PC-3 (cell line): ENCODE measurements around the gene ITGB3. TPM values are rescaled to one million over a fixed set of nuclear protein-coding genes. Genes with fewer than 3 reads are reported as not detected.

Experiments used
- ATAC-seq: fragments of 200-7000 bp; cut with Tn5 transposase; 2 replicates; pipeline ENCODE4 v1.9.1; 2020; ENCODE audit warnings: mild to moderate bottlenecking, moderate library complexity
- BruUV-seq: library from RNA; stranded (reverse); fragments of 400-500 nt; replicated peaks from 2 replicates; lab custom pipeline; 2021; lab: Mats Ljungman, UMichigan
- CTCF ChIA-PET: fragments of 300-600 bp; sonication (Branson Sonifier 250); formaldehyde crosslinking; loops from one replicate; lab custom pipeline; 2022; ENCODE audit warnings: antibody characterized with exemption; lab: Charles Lee
- POLR2A ChIA-PET: fragments of 300-600 bp; sonication (Branson Sonifier 250); formaldehyde crosslinking; loops from one replicate; lab custom pipeline; 2022; ENCODE audit warnings: antibody characterized with exemption; ENCODE audit not compliant: unreplicated experiment; lab: Charles Lee
- DNase-seq: peaks from one replicate; pipeline ENCODE4 v3.0.0-alpha.2; 2015
- H2AFZ ChIP-seq: fragments of 300-600 bp; sonication (generic); 2 replicates; pipeline ENCODE4 v1.6.0; 2016; ENCODE audit warnings: antibody characterized with exemption, low read length
- H3F3A ChIP-seq: fragments of 300-600 bp; sonication (generic); one replicate; pipeline ENCODE4 v1.6.0; 2017; ENCODE audit warnings: antibody characterized with exemption, low read length, control low read depth, mild to moderate bottlenecking; ENCODE audit not compliant: unreplicated experiment
- H3K27ac ChIP-seq: fragments of 300-600 bp; sonication (generic); 2 replicates; pipeline ENCODE4 v1.5.1; 2016; ENCODE audit warnings: mild to moderate bottlenecking, low read length
- H3K27me3 ChIP-seq: fragments of 300-600 bp; sonication (generic); 2 replicates; pipeline ENCODE4 v1.6.1; 2016; ENCODE audit warnings: low read length, mixed read lengths
- H3K36me3 ChIP-seq: fragments of 300-600 bp; sonication (generic); 2 replicates; pipeline ENCODE4 v1.6.1; 2016; ENCODE audit warnings: low read depth, mixed run types, low read length, mixed read lengths
- H3K4me1 ChIP-seq: fragments of 300-600 bp; sonication (generic); 2 replicates; pipeline ENCODE4 v1.5.1; 2016; ENCODE audit warnings: low read length; ENCODE audit not compliant: insufficient read depth
- H3K4me2 ChIP-seq: fragments of 300-600 bp; sonication (generic); 2 replicates; pipeline ENCODE4 v1.6.0; 2016; ENCODE audit warnings: low read length
- H3K4me3 ChIP-seq: fragments of 300-600 bp; sonication (generic); 2 replicates; pipeline ENCODE4 v1.5.1; 2016; ENCODE audit warnings: mild to moderate bottlenecking, low read length, mixed read lengths
- H3K79me2 ChIP-seq: fragments of 300-600 bp; sonication (generic); 2 replicates; pipeline ENCODE4 v1.6.1; 2017; ENCODE audit warnings: low read length, mixed read lengths
- H3K9ac ChIP-seq: fragments of 300-600 bp; sonication (generic); 2 replicates; pipeline ENCODE4 v1.6.0; 2016; ENCODE audit warnings: mild to moderate bottlenecking, low read length
- H3K9me2 ChIP-seq: fragments of 300-600 bp; sonication (generic); replicated peaks from 2 replicates; pipeline ENCODE4 v1.6.1; 2016; ENCODE audit warnings: mixed run types, low read length, mixed read lengths
- H3K9me3 ChIP-seq: fragments of 300-600 bp; sonication (generic); 2 replicates; pipeline ENCODE4 v1.6.1; 2016; ENCODE audit warnings: low read length, mixed read lengths
- H4K20me1 ChIP-seq: fragments of 300-600 bp; sonication (generic); 2 replicates; pipeline ENCODE4 v1.6.1; 2016; ENCODE audit warnings: low read length, mixed read lengths
- EZH2 ChIP-seq: fragments of 300-600 bp; sonication (generic); IDR thresholded peaks from one replicate; pipeline ENCODE4 v1.6.1; 2017; ENCODE audit warnings: antibody characterized with exemption, mild to moderate bottlenecking, low read length; ENCODE audit not compliant: unreplicated experiment
- EZH2phosphoT487 ChIP-seq: fragments of 300-600 bp; sonication (generic); IDR thresholded peaks from 2 replicates; pipeline ENCODE4 v1.6.1; 2018; ENCODE audit warnings: mild to moderate bottlenecking, antibody characterized with exemption, low read length, borderline replicate concordance
- intact Hi-C: fragments of 100-400 bp; cut with micrococcal nuclease; formaldehyde crosslinking; loops from 2 replicates; pipeline ENCODE4 v1.9.0; 2023
- total RNA-seq: library from RNA; depleted of rRNA; stranded (reverse); fragments of >200 nt; gene quantifications from 2 replicates; pipeline ENCODE4 v1.2.3, GENCODE V29; 2014
- TF ChIP-seq, protein P1 (sequence below): fragments of 300-600 bp; sonication (generic); conservative IDR thresholded peaks from 2 replicates; pipeline ENCODE4 v1.5.1; 2017; ENCODE audit warnings: antibody characterized with exemption, low read depth, mild to moderate bottlenecking, low read length

Gene ITGB3
- total RNA-seq, 1 experiment from 2014 or later: 0.36 TPM

DNA sequence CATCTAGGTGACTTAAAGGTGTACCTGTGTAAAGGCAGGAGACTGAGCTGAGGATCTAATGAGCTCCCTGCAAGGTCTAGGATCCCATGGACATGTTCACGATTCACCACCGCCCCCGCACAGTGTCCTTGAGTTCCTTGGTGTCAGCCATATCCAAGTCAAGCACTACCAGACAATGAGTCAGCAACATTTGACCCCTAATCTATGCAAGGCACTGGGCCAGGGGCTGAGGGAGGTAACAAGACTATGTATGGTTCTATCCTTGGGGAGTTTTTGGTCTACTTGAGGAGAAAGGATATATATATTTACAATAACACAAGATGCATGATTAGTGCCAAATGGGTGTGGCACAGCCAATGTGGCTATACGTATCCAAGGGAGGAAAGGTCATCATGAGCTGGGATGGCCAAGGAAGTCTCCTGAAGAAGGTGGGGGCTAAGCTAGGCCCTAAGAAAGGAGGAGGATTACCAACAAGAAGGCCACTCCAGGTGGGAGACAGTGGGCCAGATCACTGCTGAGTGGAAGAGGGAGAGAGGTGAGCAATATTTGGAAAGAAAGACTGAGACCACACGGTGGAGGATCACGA lies 35.0 kb downstream of the ITGB3 start:
- Histone ChIP-seq H3K4me2 (no peak overlapping the region), H3K36me3 (no peaks in the 10 kb centered on the region), H4K20me1 (no peaks in the 10 kb centered on the region), H3K27ac (no peak overlapping the region), H3K9me2 (no peaks in the 10 kb centered on the region), H3K79me2 (no peaks in the 10 kb centered on the region), H3K9ac (no peak overlapping the region), H2AFZ (no peak overlapping the region), H3K4me1 (peaks cover 7% of the 10 kb centered on the region), H3K4me3 (no peak overlapping the region), H3K9me3 (no peaks in the 10 kb centered on the region), H3F3A (no peaks in the 10 kb centered on the region), H3K27me3 (no peaks in the 10 kb centered on the region)
- intact Hi-C loops: no loop called here
- ATAC-seq (no peak), DNase-seq (no peak)
- CTCF ChIA-PET: interaction anchor here (0.7 kb wide), 1 partner anchor 49 kb away, joined by 6 read pairs; no protein-coding TSS in a partner anchor
- TF ChIP-seq EZH2: no peak
- no peak for TF ChIP-seq EZH2phosphoT487
- TF ChIP-seq, protein P1, sequence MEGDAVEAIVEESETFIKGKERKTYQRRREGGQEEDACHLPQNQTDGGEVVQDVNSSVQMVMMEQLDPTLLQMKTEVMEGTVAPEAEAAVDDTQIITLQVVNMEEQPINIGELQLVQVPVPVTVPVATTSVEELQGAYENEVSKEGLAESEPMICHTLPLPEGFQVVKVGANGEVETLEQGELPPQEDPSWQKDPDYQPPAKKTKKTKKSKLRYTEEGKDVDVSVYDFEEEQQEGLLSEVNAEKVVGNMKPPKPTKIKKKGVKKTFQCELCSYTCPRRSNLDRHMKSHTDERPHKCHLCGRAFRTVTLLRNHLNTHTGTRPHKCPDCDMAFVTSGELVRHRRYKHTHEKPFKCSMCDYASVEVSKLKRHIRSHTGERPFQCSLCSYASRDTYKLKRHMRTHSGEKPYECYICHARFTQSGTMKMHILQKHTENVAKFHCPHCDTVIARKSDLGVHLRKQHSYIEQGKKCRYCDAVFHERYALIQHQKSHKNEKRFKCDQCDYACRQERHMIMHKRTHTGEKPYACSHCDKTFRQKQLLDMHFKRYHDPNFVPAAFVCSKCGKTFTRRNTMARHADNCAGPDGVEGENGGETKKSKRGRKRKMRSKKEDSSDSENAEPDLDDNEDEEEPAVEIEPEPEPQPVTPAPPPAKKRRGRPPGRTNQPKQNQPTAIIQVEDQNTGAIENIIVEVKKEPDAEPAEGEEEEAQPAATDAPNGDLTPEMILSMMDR: no peak
- POLR2A ChIA-PET: no interaction called here
- BruUV-seq: no TSS peak

- Histone ChIP-seq H3F3A (no peaks in the 10 kb centered on the region), H3K4me2 (no peak overlapping the region), H3K9ac (no peak overlapping the region), H4K20me1 (no peaks in the 10 kb centered on the region), H2AFZ (no peak overlapping the region), H3K9me3 (no peaks in the 10 kb centered on the region), H3K79me2 (no peaks in the 10 kb centered on the region), H3K27ac (no peak overlapping the region), H3K27me3 (no peaks in the 10 kb centered on the region), H3K9me2 (no peaks in the 10 kb centered on the region), H3K4me1 (peaks cover 13% of the 10 kb centered on the region), H3K36me3 (no peaks in the 10 kb centered on the region), H3K4me3 (no peak overlapping the region)
- CTCF ChIA-PET: no interaction called here
- intact Hi-C loops: no loop called here
- no peak for ATAC-seq
- POLR2A ChIA-PET: no interaction called here
- DNase-seq: no peak
- BruUV-seq: no TSS peak
- TF ChIP-seq EZH2phosphoT487 (no peak), EZH2 (no peak)
- TF ChIP-seq, protein P1: no peak
Measured at GRCh38 chr17:47289302-47289701, 35.7 kb downstream of the ITGB3 start.

DNA sequence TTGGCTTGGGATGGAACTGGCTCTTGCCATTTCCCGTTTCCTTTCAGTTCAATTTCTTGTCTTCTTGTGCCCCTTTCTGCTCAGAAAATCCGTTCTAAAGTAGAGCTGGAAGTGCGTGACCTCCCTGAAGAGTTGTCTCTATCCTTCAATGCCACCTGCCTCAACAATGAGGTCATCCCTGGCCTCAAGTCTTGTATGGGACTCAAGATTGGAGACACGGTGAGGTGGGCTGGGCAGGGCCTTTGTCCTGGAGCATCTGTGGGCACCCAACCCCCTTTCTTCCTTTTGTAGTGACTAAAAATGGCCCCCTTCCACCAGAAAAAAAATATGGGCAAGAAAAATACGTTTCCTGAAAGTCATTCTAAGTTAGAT lies 37.2 kb downstream of the ITGB3 start:
- intact Hi-C loops: no loop called here
- BruUV-seq: no TSS peak
- Histone ChIP-seq H3K27ac (no peak overlapping the region), H3K27me3 (no peaks in the 10 kb centered on the region), H3K9me2 (no peaks in the 10 kb centered on the region), H3K4me3 (no peak overlapping the region), H4K20me1 (no peaks in the 10 kb centered on the region), H2AFZ (no peak overlapping the region), H3F3A (no peaks in the 10 kb centered on the region), H3K9ac (no peak overlapping the region), H3K36me3 (no peaks in the 10 kb centered on the region), H3K4me1 (peaks cover 17% of the 10 kb centered on the region), H3K4me2 (no peak overlapping the region), H3K79me2 (no peaks in the 10 kb centered on the region), H3K9me3 (no peaks in the 10 kb centered on the region)
- TF ChIP-seq, protein P1: no peak
- TF ChIP-seq EZH2phosphoT487: no peak
- TF ChIP-seq EZH2: no peak
- CTCF ChIA-PET: no interaction called here
- POLR2A ChIA-PET: no interaction called here
- DNase-seq (no peak), ATAC-seq (no peak)
